ENCODE results near the gene ANKRA2. TPM values are rescaled to one million over a fixed set of nuclear protein-coding genes. Genes with fewer than 3 reads are reported as not detected.

ANKRA2 gene, protein sequence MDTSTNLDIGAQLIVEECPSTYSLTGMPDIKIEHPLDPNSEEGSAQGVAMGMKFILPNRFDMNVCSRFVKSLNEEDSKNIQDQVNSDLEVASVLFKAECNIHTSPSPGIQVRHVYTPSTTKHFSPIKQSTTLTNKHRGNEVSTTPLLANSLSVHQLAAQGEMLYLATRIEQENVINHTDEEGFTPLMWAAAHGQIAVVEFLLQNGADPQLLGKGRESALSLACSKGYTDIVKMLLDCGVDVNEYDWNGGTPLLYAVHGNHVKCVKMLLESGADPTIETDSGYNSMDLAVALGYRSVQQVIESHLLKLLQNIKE
- 22.2 and 23.9 TPM in 2 replicates for total RNA-seq

DNA sequence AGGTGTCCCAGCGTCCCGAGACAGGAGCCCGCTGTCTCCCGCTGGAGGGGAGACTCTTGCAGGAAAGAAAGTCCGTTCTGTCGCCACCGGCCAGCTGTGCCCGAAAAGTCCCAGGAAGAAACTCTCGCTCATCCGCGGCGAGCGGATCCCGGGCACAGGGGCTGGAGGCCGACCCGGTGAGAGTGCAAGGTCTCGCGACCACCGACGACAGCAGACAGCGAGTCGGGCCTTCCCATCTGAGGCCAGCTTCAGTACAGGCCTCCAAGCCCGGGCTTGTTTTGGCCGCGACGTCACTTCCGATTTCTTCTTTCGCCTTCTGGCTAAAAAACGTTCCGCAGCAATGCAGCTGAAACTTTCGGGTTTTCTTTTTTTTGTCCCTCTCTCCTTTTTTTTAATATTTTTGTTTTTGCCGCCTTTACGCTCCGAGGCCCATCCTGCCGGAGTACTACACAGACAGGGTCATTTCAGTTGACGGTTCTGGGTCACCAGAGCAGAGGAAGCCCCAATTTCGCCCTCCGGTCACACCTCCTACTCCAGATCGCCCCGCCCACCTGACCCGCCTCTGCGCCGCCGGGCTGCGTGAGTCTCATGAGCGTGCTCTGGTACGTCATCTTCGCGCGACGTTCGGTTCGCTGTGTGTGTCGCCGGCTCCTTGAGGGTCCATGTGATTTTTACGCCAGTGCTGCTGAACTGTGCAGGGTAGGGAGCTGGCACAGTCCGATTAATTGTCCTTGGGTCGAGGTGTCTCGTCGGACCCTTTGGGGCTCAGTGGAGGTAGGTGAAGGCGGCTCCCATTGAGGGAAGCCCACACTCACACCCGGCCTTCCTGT, at the start of gene ANKRA2, which contains the start of gene UTP15:
ANKRA2 (minus strand) TSS at position 501 of the 830 bp plus-strand sequence. CDS start 2,758 bp downstream, outside the sequence.
UTP15 (plus strand) TSS at position 605 of the 830 bp plus-strand sequence. CDS start 1,602 bp downstream, outside the sequence.
- intact Hi-C loops (cut with micrococcal nuclease): loop anchor here (1.0 to 10.0 kb wide), 14 partner anchors 29 to 1946 kb away; partner anchors contain the start of genes ANKRD31, BTF3, CERT1 and FCHO2

DNA sequence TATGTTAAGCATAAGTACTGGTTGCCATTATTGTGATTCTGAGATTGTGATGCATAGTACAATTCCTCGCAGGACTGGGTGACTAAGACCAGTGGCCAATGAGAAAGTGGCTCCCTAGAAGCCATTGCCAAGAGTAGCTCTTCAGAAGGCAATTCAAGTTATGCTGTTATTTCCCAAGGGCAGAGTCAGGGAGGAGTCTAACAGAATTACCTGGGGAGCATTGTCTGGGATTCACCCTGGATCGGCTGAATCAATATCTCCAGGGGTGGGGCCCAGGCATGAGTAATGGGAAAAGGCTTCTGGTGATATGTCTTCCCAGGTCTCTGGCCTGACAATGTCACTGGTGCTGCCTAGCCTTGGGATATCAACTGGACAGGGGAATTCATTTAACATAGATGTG, 49.6 kb upstream of the ANKRA2 start:
- intact Hi-C loops (cut with micrococcal nuclease): no loop called here

DNA sequence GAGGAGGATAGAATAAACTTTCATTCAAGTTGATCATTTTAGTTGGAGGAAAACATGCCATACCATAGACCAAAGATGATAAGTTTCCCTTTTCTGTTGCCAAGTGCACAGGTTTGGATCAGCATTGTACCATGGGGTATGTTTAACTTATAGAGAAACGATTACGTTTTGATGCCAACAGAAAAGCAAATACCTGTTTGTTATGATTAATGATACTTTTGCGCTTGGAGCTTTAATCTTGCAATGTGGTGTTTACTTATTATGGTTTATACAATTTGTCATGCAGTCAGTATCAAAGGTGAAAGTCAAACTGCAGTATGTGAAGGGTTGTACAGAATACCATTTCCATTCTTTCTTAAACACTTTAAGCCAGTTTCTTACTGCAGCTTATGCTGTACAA, 47.4 kb upstream of the ANKRA2 start:
- intact Hi-C loops (cut with micrococcal nuclease): no loop called here

DNA sequence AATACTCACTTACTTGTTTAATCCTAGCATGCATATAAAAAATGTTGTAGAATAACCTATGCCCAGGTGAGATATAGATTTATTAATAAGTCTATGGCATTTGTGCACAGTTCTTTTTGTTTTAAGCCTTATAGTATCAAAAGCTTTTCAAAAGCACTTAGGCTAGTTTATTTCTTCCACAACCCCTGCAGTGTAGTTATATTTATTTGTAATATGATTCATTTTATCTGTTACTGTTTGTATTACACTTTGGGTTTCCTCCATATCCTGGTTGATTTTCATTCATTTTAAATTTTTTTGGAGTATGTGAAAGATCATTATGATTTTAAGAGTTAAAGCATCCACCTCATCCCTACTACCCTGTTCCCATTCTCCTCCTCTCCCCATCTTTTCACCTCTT, 41.8 kb upstream of the ANKRA2 start:
- intact Hi-C loops (cut with micrococcal nuclease): no loop called here

DNA sequence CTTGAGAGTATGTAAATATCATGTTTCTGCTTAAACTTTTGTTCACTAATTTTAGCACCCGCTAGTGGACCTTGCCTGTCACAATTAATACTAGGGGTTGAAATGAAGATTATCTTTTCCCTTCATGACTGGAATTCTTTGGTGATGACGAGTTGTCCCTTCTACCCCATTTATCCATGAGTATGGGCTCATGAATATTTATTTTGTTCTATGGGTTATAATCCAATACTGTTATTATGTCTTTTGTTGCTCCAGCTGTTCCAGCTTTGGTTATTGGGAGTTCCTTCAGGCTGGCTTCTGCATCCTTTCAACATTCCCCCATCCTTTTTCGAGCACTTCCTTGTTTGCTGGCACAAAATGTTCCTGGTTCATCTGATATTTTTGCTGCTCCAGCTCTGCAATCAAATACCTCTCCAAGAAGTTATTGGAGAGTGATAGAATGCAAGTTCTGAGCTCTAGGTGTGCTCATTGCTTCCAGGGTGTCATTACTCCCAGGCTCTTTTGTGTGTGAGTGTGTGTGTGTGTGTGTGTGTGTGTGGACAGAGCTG, 40.8 kb upstream of the ANKRA2 start:
- intact Hi-C loops (cut with micrococcal nuclease): no loop called here

DNA sequence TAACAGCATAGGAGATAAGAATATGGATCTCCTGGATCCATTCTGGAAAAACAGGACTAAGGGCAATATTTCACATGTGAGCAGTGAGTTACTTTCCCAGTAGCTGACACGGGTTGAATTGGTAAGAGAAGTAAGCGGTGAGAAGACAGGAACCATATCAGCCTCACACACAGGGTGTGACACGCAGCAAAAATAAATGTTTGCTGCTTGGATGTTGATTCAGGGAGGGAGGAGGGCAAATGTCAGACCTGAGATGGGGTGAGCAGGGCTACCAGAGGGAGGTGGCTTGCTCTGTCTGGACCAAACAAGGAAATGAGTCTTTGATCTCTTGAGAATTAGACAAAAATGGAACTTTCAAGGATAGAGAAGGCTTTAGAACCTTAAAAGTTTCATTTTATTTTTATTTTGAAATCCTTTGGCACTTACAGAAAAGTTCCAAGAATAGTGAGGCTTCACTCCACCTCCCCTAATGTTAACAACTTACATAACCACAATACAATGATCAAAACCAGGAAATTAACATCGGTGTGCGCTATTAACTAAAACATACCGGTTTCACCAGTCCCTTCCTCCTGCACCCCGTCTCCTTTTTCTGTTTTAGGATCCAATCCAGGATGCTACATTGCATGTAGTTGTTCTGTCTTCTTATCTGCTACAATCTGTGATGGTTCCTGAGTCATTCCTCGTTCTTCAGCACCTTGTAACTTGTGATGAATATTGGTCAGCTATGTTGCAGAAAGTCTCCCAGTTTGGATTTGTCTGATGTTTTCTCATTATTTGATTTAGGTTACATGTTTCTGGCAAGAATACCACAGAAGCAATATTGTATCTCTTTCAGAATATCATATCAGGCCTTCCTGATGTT, 40.0 kb upstream of the ANKRA2 start:
- intact Hi-C loops (cut with micrococcal nuclease): no loop called here

DNA sequence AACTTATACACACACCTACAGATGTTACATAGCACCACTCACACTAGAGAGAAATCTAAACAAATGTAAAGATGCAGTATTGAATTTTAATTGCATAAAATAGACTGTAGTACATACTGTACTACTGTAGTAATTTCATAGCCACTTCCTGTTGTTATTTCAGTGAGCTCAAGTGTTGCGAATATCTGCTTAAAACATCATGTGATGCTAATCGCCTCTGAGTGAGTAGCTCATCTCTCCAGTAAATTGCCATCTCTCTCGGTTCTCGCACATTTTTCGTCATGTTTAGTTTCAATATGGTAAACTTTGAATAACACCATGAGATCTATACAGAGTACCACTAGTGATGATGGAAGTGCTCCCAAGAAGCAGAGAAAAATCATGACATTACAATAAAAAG, 38.6 kb upstream of the ANKRA2 start:
- intact Hi-C loops (cut with micrococcal nuclease): no loop called here

DNA sequence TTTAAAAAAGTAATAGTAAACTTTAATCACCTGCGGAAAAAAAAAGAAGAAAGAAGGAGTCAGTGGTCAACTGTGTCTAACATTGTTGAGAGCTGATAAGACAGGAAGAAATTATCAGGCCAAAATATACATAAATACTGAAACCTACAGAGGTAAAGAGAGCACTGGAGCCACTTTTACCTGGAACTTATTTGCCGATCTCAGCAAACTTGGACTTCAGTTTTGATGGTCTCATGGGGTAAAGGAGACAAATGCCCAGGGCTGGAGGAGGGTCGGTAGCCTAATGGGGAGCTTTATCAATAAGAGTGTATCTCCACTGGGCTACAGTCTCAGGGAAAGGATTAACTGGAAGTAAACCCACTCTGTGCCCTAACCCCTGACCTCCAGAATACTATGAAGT, 33.9 kb upstream of the ANKRA2 start:
- intact Hi-C loops (cut with micrococcal nuclease): loop anchor here (10.0 kb wide), 1 partner anchor 295 kb away; no protein-coding TSS in a partner anchor

DNA sequence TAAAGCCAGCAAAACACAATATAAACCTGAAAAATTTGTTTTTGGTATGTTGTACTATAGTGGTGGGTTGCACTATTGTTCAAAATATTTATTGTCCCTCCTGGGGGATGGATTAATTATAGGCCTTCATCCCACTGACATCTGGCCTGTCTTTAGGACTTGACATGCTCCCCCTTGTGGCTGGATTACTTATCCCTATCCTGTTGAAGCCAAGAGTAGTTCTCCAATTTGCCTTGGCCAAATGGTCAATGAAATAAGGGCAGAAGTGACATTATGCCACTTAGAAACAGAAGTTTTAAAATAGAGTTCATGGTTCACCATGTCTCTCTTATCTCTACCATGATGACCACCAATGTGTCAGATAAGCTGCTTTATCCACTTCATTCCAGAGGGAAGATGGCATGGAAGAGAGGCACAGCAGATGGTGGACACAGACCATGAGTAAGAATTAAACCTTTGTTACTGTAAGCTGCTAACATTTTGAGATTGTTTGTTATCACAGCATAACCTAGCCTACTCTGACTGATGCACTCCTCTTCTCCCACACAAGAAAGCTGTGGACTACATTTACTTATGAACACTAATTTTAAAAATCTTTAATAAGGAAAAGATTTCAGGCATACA, 31.4 kb upstream of the ANKRA2 start:
- intact Hi-C loops (cut with micrococcal nuclease): loop anchor here (1.0 to 10.0 kb wide), 2 partner anchors 78 to 298 kb away; no protein-coding TSS in a partner anchor

DNA sequence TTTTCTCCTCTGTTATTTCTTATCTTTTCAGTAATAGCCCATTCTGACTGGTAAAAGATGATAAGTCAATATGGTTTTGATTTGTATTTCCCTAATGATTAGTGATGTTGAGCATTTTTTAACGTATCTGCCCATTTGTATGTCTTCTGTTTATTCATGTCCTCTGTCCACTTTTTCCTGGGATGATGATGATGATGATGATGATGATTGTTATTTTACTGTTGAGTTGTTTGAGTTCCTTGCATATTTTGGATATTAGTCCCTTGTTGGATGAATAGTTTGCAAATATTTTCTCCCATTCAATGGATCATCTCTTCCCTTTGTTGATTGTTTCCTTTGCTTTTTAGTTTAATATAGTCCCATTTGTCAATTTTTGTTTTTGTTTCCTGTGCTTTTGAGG, 27.1 kb upstream of the ANKRA2 start:
- intact Hi-C loops (cut with micrococcal nuclease): loop anchor here (10.0 kb wide), 1 partner anchor 302 kb away; no protein-coding TSS in a partner anchor

DNA sequence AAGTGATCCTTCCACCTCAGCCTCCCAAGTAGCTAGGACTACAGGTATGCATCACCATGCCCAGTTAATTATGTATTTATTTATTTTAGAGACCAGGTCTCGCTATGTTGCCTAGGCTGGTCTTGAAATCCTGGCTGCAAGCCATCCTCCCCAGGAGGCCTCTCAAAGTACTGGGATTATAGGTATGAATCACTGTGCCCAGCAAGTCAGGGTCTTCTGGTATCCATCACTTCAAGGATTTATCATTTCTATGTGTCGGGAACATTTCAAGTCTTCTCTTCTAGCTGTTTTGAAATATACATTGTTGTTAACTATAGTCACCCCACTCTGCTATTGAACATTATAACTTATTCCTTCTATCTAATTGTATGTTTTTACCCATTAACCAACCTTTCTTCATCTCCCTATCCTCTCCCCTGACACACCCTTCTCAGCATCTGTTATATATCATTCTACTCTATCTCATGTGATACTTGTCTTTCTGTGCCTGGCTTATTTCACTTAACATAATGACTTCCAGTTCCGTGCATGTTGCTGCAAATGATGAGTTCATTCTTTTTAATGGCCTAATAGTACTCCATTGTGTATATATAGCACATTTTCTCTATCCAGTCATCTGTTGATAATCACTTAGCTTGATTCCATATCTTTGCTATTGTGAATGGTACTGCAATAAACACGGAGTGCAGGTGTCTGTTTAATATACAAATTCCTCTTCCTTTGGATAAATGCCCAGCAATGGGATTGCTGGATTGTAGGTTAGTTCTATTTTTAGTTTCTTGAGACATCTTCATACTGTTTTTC, 26.5 kb upstream of the ANKRA2 start:
- intact Hi-C loops (cut with micrococcal nuclease): loop anchor here (1.0 to 10.0 kb wide), 5 partner anchors 73 to 1057 kb away; no protein-coding TSS in a partner anchor

DNA sequence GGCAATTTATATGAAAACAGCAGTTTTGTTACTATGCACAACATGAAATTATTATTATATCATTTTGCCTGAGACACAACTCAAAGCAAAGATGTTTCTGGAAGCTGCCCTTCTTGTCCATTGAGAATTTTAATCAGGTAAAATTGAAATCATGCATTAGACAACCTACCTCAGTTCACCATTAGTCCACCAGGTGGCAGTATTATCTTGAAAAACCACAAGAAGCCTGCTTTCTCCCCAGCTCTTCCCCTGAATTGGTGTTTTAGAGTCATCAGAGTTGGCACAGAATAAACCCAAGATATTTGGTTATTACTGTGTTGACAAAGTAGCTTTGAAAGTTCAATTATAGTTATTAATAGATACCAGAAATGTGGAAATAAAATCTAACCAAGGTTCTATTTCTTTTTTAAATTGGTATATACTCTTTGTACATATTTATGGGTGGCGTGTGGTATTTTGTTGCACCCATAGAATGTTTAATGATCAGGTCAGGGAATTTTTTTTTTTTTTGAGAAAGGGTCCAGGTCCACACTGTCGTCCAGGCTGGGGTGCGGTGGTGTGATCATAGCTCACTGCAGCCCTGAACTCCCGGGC, 25.8 kb upstream of the ANKRA2 start:
- intact Hi-C loops (cut with micrococcal nuclease): loop anchor here (1.0 to 10.0 kb wide), 5 partner anchors 72 to 1058 kb away; no protein-coding TSS in a partner anchor

DNA sequence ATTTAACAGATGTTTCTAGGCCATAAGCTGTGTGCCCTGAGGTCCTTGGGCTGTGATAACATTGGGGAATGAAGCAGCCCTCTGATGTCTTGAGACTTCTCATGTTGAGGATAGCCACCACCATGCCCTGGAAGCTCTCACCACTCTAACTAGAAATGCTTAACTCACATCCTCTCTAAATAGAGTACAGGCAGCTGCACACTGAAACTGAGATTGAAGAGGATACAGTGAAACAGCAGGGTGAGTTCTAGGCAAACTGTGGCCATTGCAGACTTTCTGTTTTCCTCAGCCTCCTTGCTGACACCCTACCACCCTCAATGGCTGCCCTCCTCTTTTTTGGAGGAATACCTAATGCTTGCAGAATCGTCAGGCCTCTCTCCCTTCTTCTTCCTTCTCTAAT, 22.5 kb upstream of the ANKRA2 start:
- intact Hi-C loops (cut with micrococcal nuclease): no loop called here

DNA sequence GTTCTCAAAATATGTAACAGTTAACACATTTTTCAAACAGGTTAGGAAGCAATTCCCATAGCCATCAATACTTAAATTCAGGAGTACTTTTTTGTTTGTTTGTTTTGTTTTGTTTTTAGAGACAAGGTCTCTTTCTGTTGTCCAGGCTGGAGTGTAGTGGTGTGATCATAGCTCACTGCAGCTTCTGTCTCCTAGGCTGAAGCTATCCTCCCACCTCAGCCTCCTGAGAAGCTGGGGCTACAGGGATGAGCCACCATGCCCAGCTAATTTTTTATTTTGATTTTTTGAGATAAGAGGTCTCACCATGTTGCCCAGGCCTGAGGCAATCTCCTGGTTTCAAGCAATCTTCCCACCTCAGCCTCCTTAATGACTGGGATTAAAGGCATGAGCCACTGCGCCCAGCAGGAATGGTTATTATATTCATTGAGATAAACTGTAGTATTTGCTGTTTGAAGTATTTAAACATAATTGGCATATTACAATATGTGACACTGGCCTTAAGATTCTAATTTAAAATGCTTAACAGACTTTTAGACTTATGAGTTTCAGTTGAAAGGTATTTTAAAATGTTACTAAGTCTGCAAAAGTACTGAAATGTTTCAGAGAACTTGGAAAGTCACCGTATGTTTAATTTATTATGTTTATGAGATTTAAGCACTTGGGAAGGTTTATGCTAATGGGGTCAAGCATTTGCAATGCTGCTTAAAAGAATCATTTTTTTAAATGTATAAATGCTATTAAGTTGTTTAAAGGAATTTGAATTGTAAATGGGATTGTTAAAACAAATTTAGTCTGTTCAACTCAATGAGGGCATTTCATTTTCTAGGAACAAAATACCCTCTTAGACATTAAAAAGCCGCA, 17.1 kb upstream of the ANKRA2 start:
- intact Hi-C loops (cut with micrococcal nuclease): no loop called here

DNA sequence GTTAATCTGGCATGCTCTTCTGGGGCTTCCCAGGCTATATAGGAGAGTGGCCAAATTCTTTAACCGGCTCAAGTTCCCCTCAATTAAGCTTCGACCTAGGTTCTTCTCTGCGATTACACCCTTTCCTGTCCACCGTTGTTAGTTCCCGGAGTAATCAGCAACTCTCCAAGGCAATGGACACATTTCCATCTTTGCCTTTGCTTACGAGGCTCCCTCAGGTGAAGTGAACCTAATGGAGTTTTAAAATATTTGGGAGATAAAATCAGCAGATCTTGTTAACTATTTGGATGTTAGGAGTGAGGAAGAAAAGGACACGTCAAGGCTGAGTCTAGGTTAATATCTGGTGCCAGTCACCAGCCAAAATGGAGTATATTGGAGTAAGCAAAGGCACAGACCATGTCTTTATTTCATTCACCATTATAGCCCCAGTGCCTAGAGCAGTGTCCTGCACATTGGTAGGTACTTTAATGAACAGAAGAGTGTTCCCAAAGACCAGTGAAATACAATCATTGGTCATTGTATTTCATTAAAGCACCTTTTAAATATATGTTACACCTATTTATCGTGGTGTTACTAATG, 619 bp upstream of the ANKRA2 start:
- intact Hi-C loops (cut with micrococcal nuclease): loop anchor here (1.0 to 10.0 kb wide), 14 partner anchors 30 to 1945 kb away; partner anchors contain the start of genes ANKRD31, BTF3, CERT1 and FCHO2

DNA sequence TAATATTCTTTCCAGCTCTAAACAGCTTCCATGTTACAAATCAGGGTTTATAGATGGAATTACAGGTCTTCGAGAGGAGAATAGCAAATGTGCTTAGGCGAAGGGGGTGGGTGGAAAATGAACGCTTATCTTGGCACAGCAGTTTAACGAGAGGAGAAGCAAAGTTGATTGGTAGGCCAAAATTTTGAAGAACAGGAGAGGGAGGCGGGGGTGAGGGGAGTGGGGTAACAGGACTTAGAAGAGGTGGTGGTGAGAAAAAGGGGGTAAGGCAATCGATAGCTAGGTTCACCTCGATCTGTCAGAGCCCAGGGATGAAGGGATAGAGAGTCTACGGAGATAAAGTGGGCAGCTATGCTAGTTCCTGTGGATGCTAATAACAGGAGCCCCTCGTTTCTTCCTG, 764 bp downstream of the ANKRA2 start:
- intact Hi-C loops (cut with micrococcal nuclease): loop anchor here (1.0 to 10.0 kb wide), 15 partner anchors 28 to 1947 kb away; partner anchors contain the start of genes ANKRD31, BTF3, CERT1 and FCHO2

DNA sequence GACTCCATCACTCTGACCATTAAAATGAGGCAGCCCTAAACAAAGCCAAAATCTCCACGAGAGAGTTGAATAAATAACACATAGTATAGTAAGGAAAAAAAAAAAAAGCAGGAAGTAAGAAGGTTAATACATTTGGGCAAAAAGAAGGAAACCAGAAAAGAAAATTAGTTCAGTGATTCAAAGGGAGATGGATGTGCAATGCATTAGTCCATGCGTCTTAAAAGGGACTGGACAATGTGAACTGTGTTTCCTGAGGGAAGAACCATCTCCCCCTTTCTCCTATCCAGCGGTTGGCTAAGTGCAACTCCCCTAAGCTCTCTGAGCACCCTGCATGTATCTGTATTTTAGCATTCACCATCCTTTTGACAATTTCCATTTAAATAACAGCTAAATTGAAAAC, 1.4 kb downstream of the ANKRA2 start:
- intact Hi-C loops (cut with micrococcal nuclease): loop anchor here (1.0 to 10.0 kb wide), 4 partner anchors 45 to 1671 kb away; partner anchors contain the start of genes ANKRD31 and FCHO2

Measured in T-helper 1 cell treated with Interleukin-12 subunit alpha and Interleukin-12 subunit beta and Interleukin-4 antibody, amounts not matched to agents 30 ng/mL and 1 ng/mL, for 36 hours (primary cell).